ENCODE data around the gene KRTAP4-7. TPM values are rescaled to one million over a fixed set of nuclear protein-coding genes. Genes with fewer than 3 reads are reported as not detected.
A peak's percentile ranks its signal among the peaks of the same experiment; 100 is the strongest.
"Not testable (repeated sequence)": the region's sequence is repeated elsewhere in the genome, so short reads cannot be mapped to it uniquely, and the experiment has no call there.

KRTAP4-7 gene
- total and polyA plus RNA-seq, 2 experiments from 2014 or later: not detected

- Histone ChIP-seq H3K9me2 (ENCODE audit: insufficient read depth) (0 out of 2 replicates have a peak, but pooled peaks cover 7% of the 10 kb centered on the region), H3K27ac (peak overlapping the region; percentile 8), H3K4me2 (ENCODE audit: unreplicated experiment) (peak overlapping the region; percentile 55), H2AFZ (no peak overlapping the region), H3K79me2 (ENCODE audit: insufficient read depth) (no peaks in the 10 kb centered on the region), H3K9me3 (ENCODE audit: low read depth) (no peaks in the 10 kb centered on the region), H3K4me1 (ENCODE audit: insufficient read depth) (peaks cover 43% of the 10 kb centered on the region), H3K9ac (no peak overlapping the region), H3K27me3 (replicated peaks; ENCODE audit: insufficient read depth) (no peaks in the 10 kb centered on the region), H3F3A (ENCODE audit: insufficient read depth) (peaks cover 48% of the 10 kb centered on the region), H4K20me1 (ENCODE audit: insufficient read depth) (no peaks in the 10 kb centered on the region), H3K36me3 (ENCODE audit: low read depth) (no peaks in the 10 kb centered on the region), H3K4me3 (no peak overlapping the region)
- peak; percentile 24 for DNase-seq
- 65 to 68% methylated on average over 1 of the region's 1 CpG for WGBS, 2 experiments (ENCODE audit: low coverage in 1 of 2, low lambda C conversion rate in 2 of 2, missing lambda C conversion rate in 2 of 2)
- in situ Hi-C loops (cut with MboI): no loop called here
- TF ChIP-seq EZH2 (IDR thresholded peaks at IDR 0.05; ENCODE audit: insufficient read depth, poor library complexity, severe bottlenecking): no peak
These were observed 19.9 kb downstream of the KRTAP4-7 start for GRCh38 chr17:41103896-41104295.

DNA sequence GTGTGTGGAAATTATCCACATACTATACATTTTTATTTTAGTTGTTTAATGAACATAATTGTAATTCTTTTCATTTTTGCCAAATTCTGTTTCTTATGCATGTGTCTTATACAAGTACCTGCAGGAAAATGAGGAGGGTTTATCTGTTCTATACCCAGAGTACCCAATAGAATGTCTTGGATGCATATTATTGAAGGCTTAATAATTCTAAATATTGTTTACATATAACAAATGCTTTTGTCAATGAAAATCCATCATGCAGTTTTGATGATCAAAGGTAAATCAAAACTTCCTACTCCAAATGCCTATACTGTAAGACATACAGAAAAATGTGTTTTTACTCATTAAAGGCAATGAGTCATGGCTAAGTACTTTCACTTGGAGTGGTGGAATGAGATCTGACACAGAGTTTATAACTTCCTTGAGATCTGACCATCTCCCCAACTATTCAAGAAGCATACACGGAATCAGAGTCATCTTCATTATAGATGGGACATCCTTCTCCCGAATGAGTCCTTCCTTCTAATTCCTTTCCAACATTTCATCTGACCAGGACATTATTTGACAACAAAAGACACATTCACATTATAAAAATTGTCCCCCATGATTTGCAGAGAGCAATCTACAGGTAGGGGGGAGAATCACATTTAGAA, 20.6 kb downstream of the KRTAP4-7 start:
- Histone ChIP-seq H3F3A (ENCODE audit: insufficient read depth) (peaks cover 42% of the 10 kb centered on the region), H3K4me2 (ENCODE audit: unreplicated experiment) (peak overlapping the region; percentile 55), H3K4me1 (ENCODE audit: insufficient read depth) (peaks cover 37% of the 10 kb centered on the region), H3K27ac (peak overlapping the region; percentile 72)
- H3K27me3 ChIP-seq (replicated peaks; ENCODE audit: insufficient read depth); H3K4me3 ChIP-seq; H4K20me1 ChIP-seq (ENCODE audit: insufficient read depth); in situ Hi-C loops (cut with MboI); H2AFZ ChIP-seq; H3K79me2 ChIP-seq (ENCODE audit: insufficient read depth); H3K9me3 ChIP-seq (ENCODE audit: low read depth); H3K9ac ChIP-seq; H3K9me2 ChIP-seq (ENCODE audit: insufficient read depth); H3K36me3 ChIP-seq (ENCODE audit: low read depth): not testable (repeated sequence)
- 0% methylated on average over 2 of the region's 2 CpGs for whole genome bisulfite sequencing, 2 experiments (ENCODE audit: low coverage in 1 of 2, low lambda C conversion rate in 2 of 2, missing lambda C conversion rate in 2 of 2)
- DNase-seq: peak; percentile 74

- H3K27me3 ChIP-seq (replicated peaks; ENCODE audit: insufficient read depth); H3K9me2 ChIP-seq (ENCODE audit: insufficient read depth); H3K4me3 ChIP-seq; H3K79me2 ChIP-seq (ENCODE audit: insufficient read depth); H4K20me1 ChIP-seq (ENCODE audit: insufficient read depth); H2AFZ ChIP-seq; H3K9me3 ChIP-seq (ENCODE audit: low read depth); H3K9ac ChIP-seq; in situ Hi-C loops (cut with MboI); H3K36me3 ChIP-seq (ENCODE audit: low read depth); DNase-seq: not testable (repeated sequence)
- 74 to 79% methylated on average over 9 to 10 of the region's 10 CpGs for WGBS, 2 experiments (ENCODE audit: low coverage in 1 of 2, low lambda C conversion rate in 2 of 2, missing lambda C conversion rate in 2 of 2)
- Histone ChIP-seq H3K27ac (peak within 1 kb of the TSS; percentile 72), H3K4me2 (ENCODE audit: unreplicated experiment) (peak within 1 kb of the TSS; percentile 55), H3F3A (ENCODE audit: insufficient read depth) (peaks cover 33% of the 10 kb centered on the region), H3K4me1 (ENCODE audit: insufficient read depth) (peaks cover 30% of the 10 kb centered on the region)
These were observed 21.4 kb downstream of the KRTAP4-7 start, which contains the start of gene KRTAP4-9 for GRCh38 chr17:41105347-41105746. Gene KRTAP4-9 (plus strand): TSS chr17:41105389. CDS start chr17:41105389, 0 bp downstream.

DNA sequence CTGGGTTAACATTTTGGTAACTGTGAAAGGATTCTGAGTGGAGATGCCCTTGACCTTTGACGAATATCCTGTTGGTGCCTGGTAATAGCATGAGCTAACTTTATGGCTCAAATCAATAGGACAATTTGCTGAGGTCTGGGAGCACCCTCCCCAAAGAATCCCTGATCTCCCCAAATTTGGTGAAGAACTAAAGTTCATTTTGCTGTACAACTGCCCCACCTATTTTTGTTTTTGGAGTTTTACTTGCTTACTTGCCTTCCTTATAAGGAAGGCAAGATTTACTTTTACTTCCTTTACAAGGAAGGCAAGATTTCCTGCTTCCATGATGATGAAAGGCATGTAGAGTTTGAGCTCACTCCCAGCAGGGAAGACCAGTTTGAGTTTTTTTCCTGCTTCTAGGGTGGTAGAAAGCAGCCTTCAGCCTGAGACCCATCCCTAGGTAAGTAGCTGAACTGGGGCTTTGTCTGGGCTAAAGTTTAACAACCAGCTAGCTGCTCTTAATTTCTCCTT, 24.0 kb downstream of the KRTAP4-7 start:
- no peak overlapping the region for H3K9ac ChIP-seq
- DNase-seq: no peak
- H2AFZ ChIP-seq: 0 out of 2 replicates have a peak overlapping the region, but pooled peaks have one; percentile 7
- H3K27ac ChIP-seq: no peak overlapping the region
- no peaks in the 10 kb centered on the region for H3K27me3 ChIP-seq (replicated peaks; ENCODE audit: insufficient read depth)
- H3K4me1 ChIP-seq (ENCODE audit: insufficient read depth): peaks cover 28% of the 10 kb centered on the region
- no peaks in the 10 kb centered on the region for H3K79me2 ChIP-seq (ENCODE audit: insufficient read depth)
- no peaks in the 10 kb centered on the region for H3K9me3 ChIP-seq (ENCODE audit: low read depth)
- H4K20me1 ChIP-seq (ENCODE audit: insufficient read depth): no peaks in the 10 kb centered on the region
- H3F3A ChIP-seq (ENCODE audit: insufficient read depth): peaks cover 27% of the 10 kb centered on the region
- TF ChIP-seq EZH2 (IDR thresholded peaks at IDR 0.05; ENCODE audit: insufficient read depth, poor library complexity, severe bottlenecking) (no peak), EZH2phosphoT487 (IDR thresholded peaks at IDR 0.05; ENCODE audit: insufficient read depth, low read depth) (no peak)
- H3K4me2 ChIP-seq (ENCODE audit: unreplicated experiment): no peak overlapping the region
- H3K4me3 ChIP-seq: peak overlapping the region; percentile 31; the same call in 1 of the 2 replicates
- in situ Hi-C loops (cut with MboI): no loop called here
- H3K9me2 ChIP-seq (ENCODE audit: insufficient read depth): 0 out of 2 replicates have a peak, but pooled peaks cover 7% of the 10 kb centered on the region
- peaks cover 7% of the 10 kb centered on the region; the same call in 1 of the 2 replicates for H3K36me3 ChIP-seq (ENCODE audit: low read depth)
- 64 to 67% methylated on average over 1 of the region's 1 CpG for WGBS, 2 experiments (ENCODE audit: low coverage in 1 of 2, low lambda C conversion rate in 2 of 2, missing lambda C conversion rate in 2 of 2)

DNA sequence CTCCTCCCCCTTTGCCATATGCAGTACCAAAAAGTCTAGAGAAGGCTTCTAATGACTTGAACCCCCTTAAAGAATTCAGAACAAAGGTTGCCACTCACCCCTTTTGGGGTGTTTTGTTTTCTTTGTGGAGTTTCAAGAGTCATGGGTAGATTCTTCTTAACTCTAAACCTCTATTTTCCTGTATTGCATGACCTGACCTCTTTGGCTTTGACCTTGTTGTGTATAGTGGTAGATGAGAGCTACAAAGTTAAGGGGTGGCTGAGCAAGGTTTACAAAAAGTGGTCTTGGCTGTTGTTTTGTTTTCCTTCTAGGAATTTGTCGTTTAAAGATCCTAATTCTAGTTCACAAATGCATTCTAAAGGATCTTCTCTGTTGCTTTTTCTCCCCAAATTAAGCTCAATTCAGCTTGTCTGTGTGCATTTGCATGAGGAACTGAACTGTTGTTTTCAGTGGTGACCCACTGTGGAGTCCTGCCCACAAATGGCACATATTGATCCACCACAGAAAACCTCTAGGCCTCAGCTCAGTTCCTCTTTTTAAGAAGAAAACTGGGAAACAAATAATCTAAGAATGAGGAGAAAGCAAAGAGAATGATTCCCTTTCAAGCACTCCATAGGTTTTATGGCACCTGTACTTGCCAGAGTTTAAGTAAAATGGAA, 24.9 kb downstream of the KRTAP4-7 start:
- H3K27me3 ChIP-seq (replicated peaks; ENCODE audit: insufficient read depth); H3K4me2 ChIP-seq (ENCODE audit: unreplicated experiment); H3K9me3 ChIP-seq (ENCODE audit: low read depth); H4K20me1 ChIP-seq (ENCODE audit: insufficient read depth); H3K27ac ChIP-seq; in situ Hi-C loops (cut with MboI); H3K79me2 ChIP-seq (ENCODE audit: insufficient read depth); H2AFZ ChIP-seq; DNase-seq; H3K36me3 ChIP-seq (ENCODE audit: low read depth); H3K9ac ChIP-seq; H3K9me2 ChIP-seq (ENCODE audit: insufficient read depth): not testable (repeated sequence)
- peaks cover 19% of the 10 kb centered on the region for H3F3A ChIP-seq (ENCODE audit: insufficient read depth)
- peaks cover 22% of the 10 kb centered on the region for H3K4me1 ChIP-seq (ENCODE audit: insufficient read depth)
- 47 to 50% methylated on average over 1 of the region's 1 CpG for WGBS, 2 experiments (ENCODE audit: low coverage in 1 of 2, low lambda C conversion rate in 2 of 2, missing lambda C conversion rate in 2 of 2)
- H3K4me3 ChIP-seq: peak overlapping the region; percentile 31; the same call in 1 of the 2 replicates
